Hepatocyte (in vitro differentiated cells): ENCODE results near the gene IGFL2. TPM values are rescaled to one million over a fixed set of nuclear protein-coding genes. Genes with fewer than 3 reads are reported as not detected.

Experiments used
- DNase-seq: peaks from one replicate; pipeline ENCODE4 v3.0.0-alpha.2; 2016; ENCODE audit warnings: low spot score
- H2AFZ ChIP-seq: fragments of 200-600 bp; sonication (generic); 2 replicates; pipeline ENCODE4 v1.6.0; 2016; ENCODE audit warnings: antibody characterized with exemption, mild to moderate bottlenecking
- H3K27ac ChIP-seq: fragments of 200-600 bp; sonication (generic); 2 replicates; pipeline ENCODE4 v1.5.1; 2016; ENCODE audit warnings: mild to moderate bottlenecking
- H3K27me3 ChIP-seq: fragments of 200-600 bp; sonication (generic); 2 replicates; pipeline ENCODE4 v1.6.1; 2016
- H3K36me3 ChIP-seq: fragments of 200-600 bp; sonication (generic); replicated peaks from 2 replicates; pipeline ENCODE4 v1.5.1; 2016; ENCODE audit warnings: low read depth; ENCODE audit not compliant: insufficient read depth
- H3K4me1 ChIP-seq: fragments of 200-600 bp; sonication (generic); 2 replicates; pipeline ENCODE4 v1.5.1; 2016; ENCODE audit warnings: mild to moderate bottlenecking, moderate library complexity; ENCODE audit not compliant: insufficient read depth
- H3K4me2 ChIP-seq: fragments of 200-600 bp; sonication (generic); 2 replicates; pipeline ENCODE4 v1.6.0; 2016
- H3K4me3 ChIP-seq: fragments of 200-600 bp; sonication (generic); 2 replicates; pipeline ENCODE4 v1.5.1; 2016; ENCODE audit warnings: mild to moderate bottlenecking
- H3K79me2 ChIP-seq: fragments of 200-600 bp; sonication (generic); 2 replicates; pipeline ENCODE4 v1.6.0; 2017; ENCODE audit warnings: mild to moderate bottlenecking
- H3K9me2 ChIP-seq: fragments of 200-600 bp; sonication (generic); replicated peaks from 2 replicates; pipeline ENCODE4 v1.6.0; 2017; ENCODE audit warnings: mild to moderate bottlenecking; ENCODE audit not compliant: insufficient read depth
- H3K9me3 ChIP-seq: fragments of 200-600 bp; sonication (generic); 2 replicates; pipeline ENCODE4 v1.5.1; 2016; ENCODE audit warnings: low read depth, mild to moderate bottlenecking
- H4K20me1 ChIP-seq: fragments of 200-600 bp; sonication (generic); 2 replicates; pipeline ENCODE4 v1.6.0; 2016; ENCODE audit warnings: mild to moderate bottlenecking; ENCODE audit not compliant: insufficient read depth, poor library complexity, severe bottlenecking
- EZH2 ChIP-seq: fragments of 200-600 bp; sonication (generic); IDR thresholded peaks from 2 replicates; pipeline ENCODE4 v1.6.1; 2016; ENCODE audit warnings: antibody characterized with exemption, mild to moderate bottlenecking, borderline replicate concordance
- EZH2phosphoT487 ChIP-seq: fragments of 200-600 bp; sonication (generic); IDR thresholded peaks from one replicate; pipeline ENCODE4 v1.6.1; 2018; ENCODE audit warnings: antibody characterized with exemption, mild to moderate bottlenecking, low read depth, moderate library complexity; ENCODE audit not compliant: unreplicated experiment, severe bottlenecking
- WGBS: methylation state at CpG from one replicate; pipeline ENCODE4 v1.1.6; 2016; ENCODE audit warnings: low lambda C conversion rate; ENCODE audit errors: missing lambda C conversion rate; 5-methylcytosine and 5-hydroxymethylcytosine counted together
- polyA plus RNA-seq: library from polyadenylated mRNA; unstranded; fragments of >200 nt; fragmentation: Nextera tagmentation; extraction: Ambion mirVana; gene quantifications from 2 replicates; pipeline ENCODE4 v1.2.1, GENCODE V29; 2016
- total RNA-seq: library from RNA; depleted of rRNA; stranded (reverse); fragments of >200 nt; gene quantifications from 2 replicates; pipeline ENCODE4 v1.2.3, GENCODE V29; 2014
- TF ChIP-seq, protein P1 (sequence below): fragments of 200-600 bp; sonication (generic); IDR thresholded peaks from 2 replicates; pipeline ENCODE4 v1.5.1; 2016; ENCODE audit warnings: antibody characterized with exemption, mild to moderate bottlenecking; ENCODE audit not compliant: poor library complexity

IGFL2 gene
- total and polyA plus RNA-seq, 2 experiments from 2014 or later, result 15.2 to 22.9 TPM

DNA sequence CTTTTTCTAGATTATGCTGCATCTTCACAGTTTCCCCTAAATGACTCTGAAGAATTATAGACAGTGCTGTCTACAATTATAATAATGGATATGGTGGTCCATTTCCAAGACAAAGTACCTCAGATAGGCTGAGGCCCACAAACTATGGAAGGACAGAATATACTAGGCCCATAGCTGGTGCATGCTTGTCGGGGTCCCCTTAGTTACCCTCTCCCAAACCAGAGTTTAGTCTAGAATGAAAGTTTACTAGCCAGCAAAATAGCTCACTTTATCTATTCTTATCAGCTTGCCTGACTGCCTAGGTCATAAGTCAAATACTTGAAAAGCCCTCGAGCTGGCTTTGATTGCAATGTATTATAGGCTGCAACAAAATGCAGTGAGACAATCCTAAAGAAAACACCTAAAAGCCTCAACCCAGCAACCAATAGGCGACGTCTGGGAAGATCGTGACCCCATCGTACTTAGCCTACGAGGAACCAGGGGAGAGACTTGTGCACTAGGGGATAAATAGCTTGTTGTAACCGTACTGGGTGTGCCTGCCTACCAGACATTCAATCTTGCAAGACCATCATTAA is 785 bp upstream of the IGFL2 start:
- WGBS, result 12% methylated on average over 8 of the region's 8 CpGs
- H3K9me3 ChIP-seq, result no peaks in the 10 kb centered on the region
- H3K9me2 ChIP-seq, result no peaks in the 10 kb centered on the region
- TF ChIP-seq EZH2phosphoT487, result no peak
- no peak for TF ChIP-seq EZH2
- TF ChIP-seq, protein P1, sequence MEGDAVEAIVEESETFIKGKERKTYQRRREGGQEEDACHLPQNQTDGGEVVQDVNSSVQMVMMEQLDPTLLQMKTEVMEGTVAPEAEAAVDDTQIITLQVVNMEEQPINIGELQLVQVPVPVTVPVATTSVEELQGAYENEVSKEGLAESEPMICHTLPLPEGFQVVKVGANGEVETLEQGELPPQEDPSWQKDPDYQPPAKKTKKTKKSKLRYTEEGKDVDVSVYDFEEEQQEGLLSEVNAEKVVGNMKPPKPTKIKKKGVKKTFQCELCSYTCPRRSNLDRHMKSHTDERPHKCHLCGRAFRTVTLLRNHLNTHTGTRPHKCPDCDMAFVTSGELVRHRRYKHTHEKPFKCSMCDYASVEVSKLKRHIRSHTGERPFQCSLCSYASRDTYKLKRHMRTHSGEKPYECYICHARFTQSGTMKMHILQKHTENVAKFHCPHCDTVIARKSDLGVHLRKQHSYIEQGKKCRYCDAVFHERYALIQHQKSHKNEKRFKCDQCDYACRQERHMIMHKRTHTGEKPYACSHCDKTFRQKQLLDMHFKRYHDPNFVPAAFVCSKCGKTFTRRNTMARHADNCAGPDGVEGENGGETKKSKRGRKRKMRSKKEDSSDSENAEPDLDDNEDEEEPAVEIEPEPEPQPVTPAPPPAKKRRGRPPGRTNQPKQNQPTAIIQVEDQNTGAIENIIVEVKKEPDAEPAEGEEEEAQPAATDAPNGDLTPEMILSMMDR, result no peak
- peak overlapping the region; percentile 46 for H3K27ac ChIP-seq
- DNase-seq, result peak; percentile 12
- peak overlapping the region; percentile 54 for H3K4me2 ChIP-seq
- no peak overlapping the region for H2AFZ ChIP-seq
- H3K79me2 ChIP-seq, result no peaks in the 10 kb centered on the region
- no peaks in the 10 kb centered on the region for H4K20me1 ChIP-seq
- H3K4me3 ChIP-seq, result no peak overlapping the region
- no peaks in the 10 kb centered on the region for H3K27me3 ChIP-seq
- peaks cover 21% of the 10 kb centered on the region for H3K4me1 ChIP-seq
- H3K36me3 ChIP-seq, result no peaks in the 10 kb centered on the region

DNA sequence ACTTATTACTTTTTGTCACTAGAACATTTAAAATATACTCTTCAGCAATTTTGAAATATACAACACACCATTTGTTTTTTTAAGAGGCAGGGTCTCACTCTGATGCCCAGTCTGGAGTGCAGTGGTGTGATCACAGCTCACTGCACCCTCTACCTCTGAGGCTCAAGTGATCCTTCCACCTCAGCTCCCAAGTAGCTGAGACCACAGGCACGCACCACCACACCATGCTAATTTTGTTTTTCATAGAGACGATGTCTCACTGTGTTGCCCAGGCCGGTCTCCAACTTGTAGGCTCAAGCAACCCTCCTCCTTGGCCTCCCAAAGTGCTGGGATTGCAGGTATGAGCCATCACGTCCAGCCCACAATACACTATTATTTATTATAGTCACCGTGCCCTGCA is 2.6 kb downstream of the IGFL2 start:
- Histone ChIP-seq H3K79me2 (no peaks in the 10 kb centered on the region), H3K9me3 (no peaks in the 10 kb centered on the region), H3K4me1 (peaks cover 21% of the 10 kb centered on the region), H2AFZ (no peak overlapping the region), H3K4me2 (no peak overlapping the region), H3K4me3 (no peak overlapping the region), H3K9me2 (no peaks in the 10 kb centered on the region), H3K36me3 (no peaks in the 10 kb centered on the region), H3K27ac (no peak overlapping the region), H3K27me3 (no peaks in the 10 kb centered on the region), H4K20me1 (no peaks in the 10 kb centered on the region)
- no peak for DNase-seq
- WGBS, result 98% methylated on average over 5 of the region's 5 CpGs
- TF ChIP-seq, protein P1, result no peak
- no peak for TF ChIP-seq EZH2phosphoT487
- TF ChIP-seq EZH2, result no peak

DNA sequence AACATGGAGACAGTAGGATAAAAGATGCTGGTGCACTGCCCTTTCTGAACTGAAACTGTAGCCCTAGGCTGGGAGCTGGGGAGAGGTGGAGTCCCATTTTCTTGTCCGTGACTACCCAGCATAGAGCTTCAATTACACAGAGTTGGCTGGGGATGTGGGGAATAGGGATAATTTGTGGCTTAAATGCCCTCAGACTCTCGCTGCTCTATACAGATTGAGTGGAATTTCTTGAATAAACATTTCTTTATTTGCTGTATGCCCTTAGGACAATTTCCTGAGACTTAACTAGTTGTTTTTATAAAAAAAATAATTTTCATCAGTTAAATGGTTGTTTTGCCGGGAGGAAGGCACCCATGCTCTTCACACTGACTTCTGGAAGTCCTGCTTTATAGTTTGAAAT is 7.2 kb downstream of the IGFL2 start:
- WGBS, result 47% methylated on average over 3 of the region's 3 CpGs
- Histone ChIP-seq H3K4me1 (peaks cover 11% of the 10 kb centered on the region), H3K4me2 (no peak overlapping the region), H3K79me2 (no peaks in the 10 kb centered on the region), H3K36me3 (no peaks in the 10 kb centered on the region), H3K9me3 (no peaks in the 10 kb centered on the region), H3K9me2 (no peaks in the 10 kb centered on the region), H2AFZ (no peak overlapping the region), H3K27me3 (no peaks in the 10 kb centered on the region), H3K4me3 (no peak overlapping the region), H3K27ac (no peak overlapping the region), H4K20me1 (no peaks in the 10 kb centered on the region)
- no peak for DNase-seq
- TF ChIP-seq EZH2phosphoT487 (no peak), EZH2 (no peak)
- TF ChIP-seq, protein P1, result no peak
